HG03354 (cell line): ENCODE results near the gene TANC2.

ENCODE experiments used
- ATAC-seq: cut with Tn5 transposase; IDR thresholded peaks from one replicate; pipeline ENCODE4 v1.9.1; 2021; ENCODE audit warnings: mild to moderate bottlenecking; ENCODE audit not compliant: unreplicated experiment, poor library complexity, severe bottlenecking

The TANC2 gene

DNA sequence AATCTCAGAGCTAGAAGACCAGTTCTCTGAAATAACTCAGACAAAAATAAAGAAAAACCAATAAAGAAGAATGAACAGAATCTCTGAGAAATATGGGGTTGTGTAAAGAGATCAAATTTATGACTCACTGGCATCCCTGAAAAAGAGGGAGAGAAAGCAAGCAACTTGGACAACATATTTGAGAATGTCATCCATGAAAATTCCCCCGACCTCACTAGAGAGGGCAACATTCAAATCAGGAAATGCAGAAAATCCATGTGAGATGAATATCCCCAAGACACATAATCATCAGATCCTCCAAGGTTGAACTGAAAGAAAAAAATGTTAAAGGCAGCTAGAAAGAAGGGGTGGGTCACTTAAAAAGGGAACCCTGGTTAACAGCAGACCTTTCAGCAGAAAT, 32.1 kb downstream of the TANC2 start:
- ATAC-seq = no peak

DNA sequence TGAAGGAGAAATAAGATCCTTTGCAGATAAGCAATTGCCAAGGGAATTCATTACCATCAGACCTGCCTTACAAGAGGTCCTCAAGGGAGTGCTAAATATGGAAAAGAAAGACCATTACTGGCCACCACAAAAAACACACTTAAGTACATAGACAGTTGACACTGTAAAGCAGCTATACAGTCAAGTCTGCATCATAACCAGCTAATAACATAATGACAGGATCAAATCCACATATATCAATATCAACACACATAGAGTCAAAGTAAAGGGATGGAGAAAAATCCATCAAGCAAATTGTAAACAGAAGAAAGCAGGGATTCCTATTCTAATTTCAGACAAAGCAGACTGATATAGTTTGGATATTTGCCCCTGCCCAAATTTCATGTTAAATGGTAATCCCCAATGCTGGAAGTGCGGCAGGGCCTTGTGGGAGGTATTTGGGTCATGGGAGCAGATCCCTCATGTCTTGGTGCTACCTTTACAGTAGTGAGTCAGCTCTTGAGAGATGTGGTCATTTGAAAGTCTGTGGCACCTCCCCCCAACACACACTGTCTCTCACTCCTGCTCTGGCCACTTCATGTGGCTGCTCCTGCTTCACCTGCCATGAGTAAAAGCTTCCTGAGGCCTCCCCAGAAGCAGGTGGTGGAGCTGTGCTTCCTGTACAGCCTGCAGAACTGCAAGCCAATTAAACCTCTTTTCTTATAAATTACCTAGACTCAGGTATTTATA, 32.8 kb downstream of the TANC2 start:
- no peak for ATAC-seq

DNA sequence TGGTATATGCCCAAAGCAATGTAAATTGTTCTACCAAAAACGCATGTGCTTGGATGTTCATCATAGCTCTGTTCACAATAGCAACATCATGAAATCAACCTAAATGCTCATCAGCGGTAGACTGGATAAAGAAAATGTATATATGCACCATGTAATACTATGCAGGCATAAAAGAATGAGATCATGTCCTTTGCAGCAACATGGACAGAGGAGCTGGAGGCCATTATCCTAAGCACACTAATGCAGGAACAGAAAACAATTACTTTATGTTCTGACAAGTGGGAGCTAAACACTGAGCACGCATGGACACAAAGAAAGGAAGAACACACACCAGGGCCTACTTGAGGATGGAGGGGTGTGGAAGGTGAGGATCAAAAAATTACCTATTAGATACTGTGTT, 33.7 kb downstream of the TANC2 start:
- no peak for ATAC-seq

DNA sequence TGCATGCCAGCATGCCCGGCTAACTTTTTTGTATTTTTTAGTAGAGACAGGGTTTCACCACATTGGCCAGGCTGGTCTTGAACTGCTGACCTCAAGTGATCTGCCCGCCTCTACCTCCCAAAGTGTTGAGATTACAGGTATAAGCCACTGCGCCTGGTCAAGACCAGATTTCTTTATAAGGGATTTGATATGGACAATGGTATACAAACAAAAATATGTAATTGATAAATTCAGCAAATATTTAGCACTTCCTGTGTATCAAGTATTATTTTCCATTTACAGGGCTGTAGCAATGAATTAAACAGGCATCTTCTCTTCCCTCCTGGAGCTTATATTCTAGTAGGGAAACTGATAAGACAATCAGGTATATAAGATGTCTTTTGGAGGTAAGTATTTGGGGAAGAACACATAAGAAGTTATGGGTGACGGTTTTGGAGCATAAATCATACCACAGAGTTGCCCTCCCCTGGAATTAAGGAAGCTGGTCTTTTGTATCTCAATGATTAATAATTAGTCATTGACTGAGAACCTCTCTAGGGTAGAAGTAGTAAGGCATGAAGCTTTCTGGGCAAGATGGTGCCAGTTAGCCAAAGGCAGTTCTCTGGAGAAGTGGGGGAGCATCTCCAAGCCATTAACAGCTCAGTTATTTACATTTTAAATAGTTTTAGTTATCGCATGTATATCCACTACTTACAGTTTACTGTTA, 35.8 kb downstream of the TANC2 start:
- no peak for ATAC-seq

DNA sequence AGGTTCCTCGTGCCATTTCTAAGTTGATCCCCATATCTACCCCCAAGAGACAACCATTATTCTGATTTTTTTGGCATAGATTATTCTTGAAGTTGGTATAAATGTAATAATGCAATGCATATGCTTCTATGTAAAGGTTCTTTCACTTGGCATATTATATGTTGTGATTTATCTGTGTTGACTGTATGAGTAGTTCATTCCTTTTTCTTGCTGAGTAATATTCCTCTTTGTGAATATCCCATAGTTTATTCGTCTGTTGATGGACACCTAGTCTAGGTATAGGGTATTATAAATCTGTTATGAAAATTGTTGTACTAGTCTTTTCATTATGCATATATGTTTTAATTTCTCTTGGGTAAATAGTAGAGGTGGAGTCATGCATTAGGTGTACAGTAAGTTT, 36.6 kb downstream of the TANC2 start:
- ATAC-seq = no peak

DNA sequence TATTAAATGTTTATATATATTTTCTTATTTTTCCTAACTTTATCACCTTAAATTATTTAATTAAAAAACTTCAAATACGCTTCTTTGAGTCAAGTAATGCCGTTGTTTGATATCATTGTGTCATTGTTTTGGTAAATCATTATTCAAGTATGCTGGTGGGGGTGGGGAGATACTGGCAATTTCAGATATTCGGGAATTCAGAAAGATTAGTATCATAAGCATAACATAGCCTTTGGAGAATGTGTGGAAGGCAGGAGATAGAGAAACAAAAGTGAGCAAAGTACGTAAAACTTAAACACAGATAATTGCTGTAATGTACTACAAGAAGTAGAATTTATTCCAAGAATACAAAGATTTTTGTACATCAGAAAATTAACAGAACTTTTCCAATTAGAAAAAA, 49.8 kb downstream of the TANC2 start:
- ATAC-seq = no peak
